HG02759 (cell line): ENCODE results near the gene SLC25A29.
"Not testable (repeated sequence)": the region's sequence is repeated elsewhere in the genome, so short reads cannot be mapped to it uniquely, and the experiment has no call there.

Experiments used
- ATAC-seq: cut with Tn5 transposase; IDR thresholded peaks from one replicate; pipeline ENCODE4 v1.9.1; 2021; ENCODE audit warnings: mild to moderate bottlenecking, moderate library complexity; ENCODE audit not compliant: unreplicated experiment

SLC25A29 gene, protein sequence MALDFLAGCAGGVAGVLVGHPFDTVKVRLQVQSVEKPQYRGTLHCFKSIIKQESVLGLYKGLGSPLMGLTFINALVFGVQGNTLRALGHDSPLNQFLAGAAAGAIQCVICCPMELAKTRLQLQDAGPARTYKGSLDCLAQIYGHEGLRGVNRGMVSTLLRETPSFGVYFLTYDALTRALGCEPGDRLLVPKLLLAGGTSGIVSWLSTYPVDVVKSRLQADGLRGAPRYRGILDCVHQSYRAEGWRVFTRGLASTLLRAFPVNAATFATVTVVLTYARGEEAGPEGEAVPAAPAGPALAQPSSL

DNA sequence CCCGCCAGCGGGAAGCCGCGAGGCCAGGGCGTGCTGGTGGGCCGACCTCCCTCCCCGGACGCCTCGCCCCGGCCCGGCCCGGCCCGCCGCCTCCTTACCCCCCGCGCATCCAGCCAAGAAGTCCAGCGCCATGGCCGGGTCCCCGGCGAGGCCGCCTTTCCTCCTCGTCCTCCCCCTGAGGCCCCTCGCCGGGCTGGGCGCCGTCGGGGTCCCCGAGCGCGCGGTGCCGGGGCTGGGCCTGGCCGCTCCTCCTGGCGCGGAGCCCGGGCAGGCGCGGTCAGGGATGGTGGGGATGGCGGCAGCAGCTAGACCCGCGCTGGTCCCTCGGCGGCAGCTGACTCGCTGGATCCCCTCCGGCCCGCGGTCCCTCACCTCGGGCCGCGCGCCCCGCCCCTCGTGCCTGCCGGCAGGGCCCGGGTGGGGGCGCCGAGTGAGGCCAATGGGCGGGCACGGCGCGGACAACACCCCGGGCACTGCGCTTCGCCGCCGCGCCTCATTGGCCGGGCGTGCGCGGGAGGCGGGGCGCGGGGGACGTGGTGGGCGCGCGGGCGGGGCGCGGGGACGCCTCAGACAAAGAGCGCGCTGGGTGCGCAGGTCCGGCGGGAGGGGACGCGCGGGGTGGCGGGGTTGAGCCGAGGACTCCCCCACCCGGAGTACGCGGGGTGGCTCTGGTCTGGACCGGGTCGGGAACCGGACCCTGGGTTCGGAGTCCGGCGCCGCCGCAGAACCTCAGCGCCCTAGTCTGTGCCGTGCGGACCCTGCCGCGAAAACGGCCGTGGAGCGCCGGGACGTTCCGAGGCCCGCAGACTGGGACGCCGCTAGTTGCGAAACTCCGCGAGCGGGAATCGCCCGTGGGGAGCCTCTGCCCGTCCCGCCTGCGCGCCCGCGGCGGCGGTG is at the start of gene SLC25A29:
SLC25A29 (minus strand) TSS at position 344 of the 897 bp plus-strand sequence; CDS start at position 132, 212 bp downstream.
- ATAC-seq: peak; percentile 90

DNA sequence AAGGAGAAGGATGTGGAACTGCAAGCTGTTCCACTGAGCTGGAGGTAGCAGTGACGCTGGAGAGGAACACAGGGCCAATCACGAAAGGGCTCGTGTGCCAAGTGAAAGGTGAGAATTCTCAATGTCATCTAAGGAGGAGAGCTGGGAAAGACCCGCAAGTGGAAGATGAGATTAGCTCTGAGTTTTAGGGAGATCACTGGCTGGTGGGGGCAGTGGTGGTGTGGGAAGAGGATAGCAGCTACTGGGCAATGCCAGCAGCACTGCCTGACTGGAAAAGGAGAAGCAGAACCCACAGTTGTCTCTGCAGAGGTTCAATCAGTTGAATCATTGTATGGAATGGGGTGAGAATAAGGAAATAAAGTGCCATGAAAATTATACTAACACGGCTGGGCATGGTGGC is 44.7 kb upstream of the SLC25A29 start:
- no peak for ATAC-seq

DNA sequence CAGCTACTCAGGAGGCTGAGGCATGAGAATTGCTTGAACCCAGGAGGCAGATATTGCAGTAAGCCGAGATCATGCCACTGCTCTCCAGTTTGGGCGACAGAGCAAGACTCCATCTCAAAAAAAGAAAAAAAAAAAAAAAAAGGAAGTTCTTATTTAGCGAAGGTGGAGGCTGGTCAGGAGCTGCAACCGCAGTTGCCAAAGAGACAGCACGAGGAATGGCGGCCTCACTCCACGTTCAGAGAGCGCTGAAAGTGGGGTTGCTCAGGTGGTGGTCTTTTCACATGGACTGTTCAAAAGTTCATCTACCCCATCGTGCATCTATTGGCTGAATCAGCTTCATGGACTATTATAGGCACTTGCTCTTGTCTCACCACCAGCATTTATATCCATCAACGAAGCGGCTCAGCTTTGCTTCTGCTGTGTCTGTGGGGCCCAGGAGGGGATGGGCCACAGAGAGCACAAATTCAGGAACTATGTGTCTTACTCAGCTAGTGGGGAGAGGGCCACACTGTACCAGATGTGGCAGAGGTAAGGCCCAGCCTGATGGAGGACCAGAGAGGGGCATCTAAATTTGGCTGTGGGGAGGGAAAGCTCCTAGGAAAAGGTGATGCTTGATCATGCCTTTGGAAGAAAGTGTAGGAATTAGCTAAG is 44.2 kb upstream of the SLC25A29 start:
- ATAC-seq: no peak

DNA sequence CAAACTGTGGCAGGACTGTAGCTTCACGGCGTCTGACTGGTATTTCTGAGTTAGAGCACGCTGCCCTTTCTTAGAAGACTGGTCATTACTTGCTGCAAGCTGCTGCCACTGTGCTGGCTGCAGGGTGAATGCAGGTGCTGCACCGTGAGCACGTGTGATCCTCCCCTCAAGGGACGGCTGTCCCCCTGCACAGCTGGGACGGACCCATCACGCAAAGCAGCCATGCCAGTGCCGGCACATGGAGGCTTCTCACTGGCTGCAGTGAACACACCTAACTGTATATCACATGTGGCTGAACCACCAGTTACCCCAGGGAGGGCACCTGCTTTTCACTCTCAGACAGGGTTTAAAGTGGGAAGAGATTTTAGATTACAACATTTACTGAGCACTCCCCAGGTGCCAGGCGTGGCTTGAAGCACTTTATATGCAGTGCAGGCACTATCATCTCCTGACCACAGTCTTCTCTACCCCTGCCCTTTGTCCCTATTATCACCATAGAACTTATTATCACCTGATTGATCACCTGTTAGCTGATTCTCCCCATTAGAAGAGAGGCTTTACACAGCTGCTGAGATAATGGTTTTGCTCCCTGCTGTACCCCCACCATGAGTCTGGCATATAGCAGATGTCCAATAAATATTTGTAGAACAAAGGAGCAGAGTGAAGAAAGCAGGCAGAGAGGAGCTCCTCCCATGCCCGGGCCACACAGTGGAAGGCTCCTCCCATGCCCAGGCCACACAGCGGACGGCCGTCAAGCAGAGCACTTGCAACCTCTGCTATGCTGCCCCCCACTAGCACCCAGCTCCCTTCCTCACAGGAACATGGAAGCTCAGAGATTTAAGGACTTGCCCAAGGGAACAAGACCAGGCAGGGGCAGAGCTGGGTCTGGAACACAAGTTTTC is 42.8 kb upstream of the SLC25A29 start:
- ATAC-seq: no peak

DNA sequence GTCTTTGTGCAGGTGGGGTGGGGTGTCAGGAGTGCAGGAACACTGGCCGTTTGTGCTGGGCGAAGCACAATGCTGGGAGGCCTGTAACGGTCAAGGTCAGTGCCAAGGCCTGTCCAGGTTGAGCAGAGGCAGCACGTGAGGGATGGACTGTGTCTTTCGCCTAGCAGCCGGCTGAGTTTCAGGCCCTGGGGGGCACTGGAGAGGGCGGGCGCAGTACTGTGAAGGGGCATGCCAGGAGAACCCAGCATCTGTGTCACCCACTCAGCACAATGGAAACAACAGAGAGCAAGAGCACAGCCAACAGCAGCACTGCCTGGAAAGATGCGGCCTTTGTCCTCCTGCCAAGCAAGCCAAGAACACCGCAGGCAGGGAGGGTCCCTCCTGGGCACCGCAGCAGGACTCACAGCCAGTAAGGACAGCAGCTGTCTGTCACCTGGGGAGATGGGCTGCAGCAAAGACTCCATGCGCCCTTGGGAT is 42.0 kb upstream of the SLC25A29 start:
- no peak for ATAC-seq

DNA sequence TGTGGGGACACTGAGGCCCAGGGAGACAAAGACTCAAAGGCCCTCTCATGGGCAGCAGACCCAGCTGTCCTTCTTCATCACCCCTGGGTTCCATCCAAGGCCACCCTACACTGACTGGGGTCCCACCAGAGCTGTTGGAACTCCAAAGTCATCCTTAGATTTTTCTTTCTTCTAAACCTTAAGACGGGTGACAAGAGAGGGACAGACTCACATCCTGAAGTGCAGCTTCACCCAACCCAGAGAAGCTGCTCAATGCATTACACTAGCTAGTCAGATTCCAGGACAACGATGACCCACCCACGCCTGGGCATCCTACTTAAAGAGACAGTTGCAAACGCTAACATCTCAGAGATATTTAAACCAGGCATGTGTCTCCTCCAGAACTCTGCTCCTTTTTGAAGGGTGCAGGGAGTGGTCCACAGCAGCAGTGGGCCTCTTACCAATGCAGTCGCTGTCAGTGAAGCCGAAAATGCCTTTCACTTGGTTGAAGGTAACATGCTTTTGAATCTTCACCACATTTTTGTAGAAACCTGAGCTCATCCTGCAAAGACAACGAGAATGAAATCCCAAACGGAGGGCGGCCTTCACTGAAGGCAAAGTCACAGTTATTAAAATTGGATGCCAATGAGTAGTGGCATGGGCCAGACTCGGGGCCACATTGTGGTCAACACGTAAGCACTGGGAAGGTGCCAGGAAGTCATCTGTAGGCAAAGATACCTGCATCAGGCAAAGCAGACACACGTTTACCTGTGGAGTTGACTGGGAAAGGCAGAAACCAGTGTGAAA is 40.3 kb upstream of the SLC25A29 start:
- ATAC-seq: no peak

DNA sequence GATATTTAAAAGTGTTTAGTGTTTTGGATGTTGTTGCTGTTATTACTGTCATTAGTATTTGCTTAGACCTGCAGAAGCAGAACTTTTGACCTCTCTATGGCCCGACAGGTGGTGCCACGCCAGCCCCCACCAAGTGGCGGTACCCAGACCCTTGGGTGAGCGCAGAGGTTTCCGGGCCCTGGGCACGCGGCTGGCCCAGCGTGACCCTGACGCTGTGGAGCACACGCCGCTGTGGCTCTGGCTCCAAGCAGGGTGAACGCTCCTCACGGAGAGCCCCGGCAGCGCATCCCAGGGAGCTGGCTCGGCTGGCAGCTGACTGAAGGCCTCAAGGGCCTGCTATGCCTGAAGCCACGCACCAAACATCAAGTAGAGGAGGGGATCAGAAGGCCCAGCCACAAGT is 39.5 kb upstream of the SLC25A29 start:
- no peak for ATAC-seq

DNA sequence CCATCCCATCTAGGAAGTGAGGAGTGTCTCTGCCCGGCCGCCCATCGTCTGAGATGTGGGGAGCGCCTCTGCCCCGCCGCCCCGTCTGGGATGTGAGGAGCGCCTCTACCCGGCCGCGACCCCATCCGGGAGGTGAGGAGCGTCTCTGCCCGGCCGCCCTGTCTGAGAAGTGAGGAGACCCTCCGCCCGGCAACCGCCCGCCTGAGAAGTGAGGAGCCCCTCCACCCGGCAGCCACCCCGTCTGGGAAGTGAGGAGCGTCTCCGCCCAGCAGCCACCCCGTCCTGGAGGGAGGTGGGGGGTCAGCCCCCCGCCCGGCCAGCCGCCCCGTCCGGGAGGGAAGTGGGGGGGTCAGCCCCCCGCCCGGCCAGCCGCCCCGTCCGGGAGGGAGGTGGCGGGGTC is 38.4 kb upstream of the SLC25A29 start:
- ATAC-seq: not testable (repeated sequence)

DNA sequence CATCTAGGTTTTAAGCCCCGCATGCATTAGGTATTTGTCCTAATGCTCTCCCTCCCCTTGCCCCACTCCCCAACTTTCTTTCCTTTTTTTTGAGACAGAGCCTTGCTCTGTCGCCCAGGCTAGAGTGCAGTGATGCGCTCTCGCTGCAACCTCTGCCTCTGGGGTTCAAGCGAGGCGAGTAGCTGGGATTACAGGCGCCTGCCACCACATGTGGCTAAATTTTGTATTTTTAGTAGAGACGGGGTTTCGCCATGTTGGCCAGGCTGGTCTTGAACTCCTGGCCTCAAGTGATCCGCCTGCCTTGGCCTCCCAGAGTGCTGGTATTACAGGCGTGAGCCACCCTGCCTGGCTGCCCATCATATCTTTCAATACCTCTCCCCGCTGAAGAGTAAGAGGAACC is 36.6 kb upstream of the SLC25A29 start:
- not testable (repeated sequence) for ATAC-seq

DNA sequence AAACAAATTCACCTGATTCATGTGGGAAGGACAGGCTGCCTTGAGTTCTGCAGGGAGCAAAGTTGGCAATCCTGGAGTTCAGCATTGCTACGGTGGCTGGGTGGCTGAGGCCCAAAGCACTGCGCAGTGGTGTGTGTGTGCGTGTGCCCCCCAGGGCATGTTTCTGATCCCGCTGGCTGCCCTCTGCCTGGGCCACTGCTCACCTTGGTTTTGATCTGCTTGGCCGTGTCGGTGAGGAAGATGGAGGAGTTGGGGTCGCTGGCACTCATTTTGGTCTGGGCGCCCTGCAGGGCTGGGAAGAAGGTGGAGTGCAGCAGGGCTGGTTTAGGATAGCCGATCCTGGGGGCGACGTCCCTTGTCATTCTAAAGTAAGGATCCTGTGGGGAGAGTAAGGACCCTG is 36.0 kb upstream of the SLC25A29 start:
- no peak for ATAC-seq

DNA sequence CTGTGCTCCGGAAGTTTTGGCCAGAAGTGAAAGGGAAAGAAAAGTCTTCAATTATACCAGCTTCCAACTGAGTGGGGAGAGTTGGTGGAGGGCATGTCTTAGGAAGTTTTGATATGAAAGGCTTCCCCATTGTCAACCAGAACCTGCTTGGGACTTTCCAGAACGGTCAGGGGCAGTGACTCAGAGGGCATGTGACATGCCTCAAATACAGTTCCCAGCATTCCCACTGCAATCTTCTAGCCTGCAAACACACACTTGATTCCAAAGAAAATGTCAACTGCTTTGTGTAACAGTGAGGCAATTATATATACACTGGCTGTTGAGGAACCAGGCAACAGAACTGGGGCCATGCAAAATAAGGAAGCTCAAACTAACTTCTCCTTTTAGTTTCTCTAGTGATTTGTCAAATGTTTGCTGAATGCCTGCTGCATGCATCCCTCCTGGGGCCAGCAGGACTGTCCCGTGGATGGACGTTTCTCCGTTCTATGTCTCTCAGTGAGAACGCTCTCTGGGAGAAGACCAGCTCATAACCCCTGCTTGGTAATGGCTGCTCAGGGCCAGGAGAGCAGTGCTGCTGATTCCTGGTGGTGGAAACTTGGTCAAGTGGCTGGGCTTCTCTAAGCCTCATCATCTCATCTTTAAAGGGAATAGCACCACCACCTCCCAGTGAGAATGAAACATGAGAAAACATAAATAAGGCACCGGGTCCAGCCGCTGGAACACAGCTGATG is 35.2 kb upstream of the SLC25A29 start:
- ATAC-seq: peak; percentile 56

DNA sequence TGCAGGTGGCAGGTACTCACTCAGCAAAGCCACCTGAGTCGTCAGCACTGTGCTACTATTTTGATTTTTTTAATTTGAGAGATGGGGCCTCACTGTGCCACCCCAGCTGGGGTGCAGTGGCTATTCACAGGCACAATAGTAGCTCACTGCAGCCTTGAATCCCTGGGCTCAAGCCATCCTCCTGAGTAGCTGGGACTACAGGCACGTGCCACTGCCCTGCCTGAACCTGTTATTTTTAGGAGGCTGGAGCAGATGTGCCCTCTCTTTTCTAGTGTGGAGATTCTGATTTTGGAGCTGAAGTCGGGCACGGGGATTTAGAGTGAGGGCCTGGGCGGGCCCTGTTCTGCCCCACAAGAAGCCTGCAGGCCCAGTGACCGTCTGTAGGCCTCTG is 34.2 kb upstream of the SLC25A29 start:
- no peak for ATAC-seq

DNA sequence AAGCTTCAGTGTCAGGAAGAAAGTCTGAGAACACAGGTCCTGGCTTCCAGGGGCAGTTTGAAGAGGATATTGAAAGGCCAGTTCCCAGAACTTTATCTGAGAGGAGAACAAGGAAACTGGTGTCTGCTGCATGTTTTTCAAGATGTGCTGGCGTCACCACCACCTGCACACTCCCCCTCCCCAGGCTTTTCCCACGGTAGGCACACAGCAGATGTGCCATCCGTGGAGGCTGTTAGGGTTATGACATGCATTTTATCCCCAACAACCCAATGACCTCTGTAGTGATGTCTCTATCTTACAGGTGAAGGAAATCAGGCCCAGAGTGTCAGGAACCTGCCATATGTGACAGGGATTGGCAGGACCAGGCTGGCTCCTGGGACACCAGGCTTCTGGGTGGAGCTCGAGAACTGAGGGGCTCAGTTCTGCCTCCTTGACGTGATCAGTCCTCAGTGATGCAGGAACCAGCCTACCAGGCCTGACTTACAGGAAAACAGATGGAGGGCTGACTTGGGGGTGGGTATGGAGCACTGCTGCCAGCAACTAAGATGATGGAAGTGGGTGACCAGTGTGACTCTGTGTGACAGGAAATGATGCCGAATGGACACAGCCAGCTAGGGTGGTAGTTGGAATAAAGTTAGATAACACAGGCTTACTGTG is 33.6 kb upstream of the SLC25A29 start:
- no peak for ATAC-seq

DNA sequence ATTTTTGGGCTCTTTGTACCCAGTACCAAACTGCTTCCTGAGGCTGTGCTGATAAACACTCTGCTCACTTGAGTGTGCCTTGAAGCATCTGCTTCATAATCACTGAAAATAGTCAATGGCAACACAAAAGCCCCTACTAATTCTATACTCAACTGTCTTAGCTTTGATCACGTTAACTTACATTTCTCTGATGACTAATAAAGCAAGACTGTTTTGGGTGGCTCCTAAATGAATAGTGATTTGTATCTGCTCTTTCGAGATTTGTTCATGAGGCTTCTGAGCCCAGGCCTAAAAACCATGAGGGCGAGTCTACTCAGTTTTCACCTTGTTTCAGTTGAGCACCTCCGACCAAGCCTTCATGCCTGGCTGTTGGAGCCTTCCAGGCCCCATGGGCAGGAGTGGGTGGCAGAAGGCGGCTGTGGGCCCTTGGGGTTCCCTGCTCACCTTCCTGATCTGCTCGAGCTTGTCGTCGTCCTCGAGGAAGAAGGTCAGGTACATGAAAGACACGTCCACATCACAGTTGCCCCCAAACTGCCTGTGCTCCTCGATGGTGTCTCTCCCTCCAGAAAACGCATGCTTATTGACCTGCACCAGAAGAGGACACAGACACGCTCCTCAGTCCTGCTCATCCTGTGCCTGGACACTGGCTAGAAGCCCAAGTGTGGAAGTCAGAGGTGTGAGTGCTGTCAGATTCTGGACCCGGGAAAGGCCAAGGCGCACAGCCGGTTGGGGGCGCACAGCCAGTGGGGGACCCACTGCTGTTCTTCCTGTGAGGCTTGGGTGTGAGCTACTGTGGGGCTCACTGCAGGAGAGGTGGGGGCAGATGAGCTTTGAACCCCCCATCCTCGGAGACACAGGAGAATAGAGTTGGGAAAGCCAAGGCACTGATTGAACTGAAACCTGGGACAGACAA is 30.6 kb upstream of the SLC25A29 start:
- no peak for ATAC-seq

DNA sequence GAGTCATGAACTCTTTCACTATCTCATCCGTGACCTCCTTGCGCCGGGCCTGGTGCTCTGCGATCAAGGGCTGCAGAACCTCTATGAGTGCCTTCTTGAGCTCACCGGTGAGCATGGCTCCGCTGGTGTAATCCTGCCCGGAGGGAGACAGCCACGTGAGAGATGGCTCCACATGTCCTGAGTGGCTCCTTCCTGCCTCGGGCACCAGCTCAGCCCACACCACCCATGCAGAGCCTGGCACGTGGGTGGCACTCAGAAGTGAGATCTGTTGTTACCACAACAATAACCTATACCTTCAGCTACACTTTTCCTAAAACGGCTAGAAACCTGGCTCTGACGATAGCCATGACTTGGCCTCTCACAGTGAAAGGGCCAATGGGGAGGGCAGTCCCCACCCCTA is 28.7 kb upstream of the SLC25A29 start:
- no peak for ATAC-seq

DNA sequence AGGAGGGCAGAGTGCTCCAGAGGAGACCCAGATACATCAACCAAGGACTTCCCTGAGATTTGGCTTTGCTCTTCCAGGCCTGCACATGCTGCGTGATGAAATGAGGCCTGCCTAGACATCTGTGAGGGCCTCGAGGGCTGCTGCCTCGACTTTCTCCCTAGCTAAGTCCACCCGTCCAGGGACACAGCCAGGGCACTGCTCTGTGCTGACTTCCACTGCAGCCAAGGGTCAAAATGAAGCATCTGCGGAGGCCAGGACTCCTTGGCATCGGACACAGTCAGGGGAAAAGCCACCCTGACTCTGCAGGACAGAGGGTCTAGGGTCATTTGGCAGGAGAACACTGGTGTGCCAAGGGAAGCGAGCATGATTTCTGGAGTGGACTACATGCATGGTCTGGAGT is 27.6 kb upstream of the SLC25A29 start:
- ATAC-seq: no peak

DNA sequence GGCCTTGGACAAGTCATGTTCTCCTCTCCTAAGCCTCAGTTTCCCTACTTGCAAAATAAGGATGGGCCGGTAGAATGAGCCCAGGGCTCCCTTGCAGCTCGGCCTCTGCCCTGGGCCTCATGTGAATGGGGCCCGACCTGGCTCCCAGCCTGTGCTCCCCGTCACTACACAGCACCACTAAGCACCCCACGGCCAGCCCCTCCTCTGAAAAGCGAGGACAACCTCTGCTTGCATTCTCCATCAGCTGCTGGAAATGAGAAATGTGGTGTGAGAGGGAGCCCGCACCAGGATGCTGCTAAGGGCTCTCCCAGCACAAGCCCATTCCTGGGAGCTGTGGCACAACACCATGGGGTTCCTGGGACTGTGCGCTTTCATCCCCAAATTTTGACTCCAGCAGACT is 27.1 kb upstream of the SLC25A29 start:
- ATAC-seq: no peak
